Measurements from ENCODE around the gene CHRNB4.
A peak's percentile ranks its signal among the peaks of the same experiment; 100 is the strongest.
"Not testable (repeated sequence)": the region's sequence is repeated elsewhere in the genome, so short reads cannot be mapped to it uniquely, and the experiment has no call there.

The CHRNB4 gene

GRCh38 chr15:78620527-78621421, 20.2 kb downstream of the CHRNB4 start, which contains the start of gene CHRNA3:
CHRNA3 (minus strand) TSS chr15:78620996; CDS start chr15:78620794, 202 bp downstream.
- TF ChIP-seq GATA1 (IDR thresholded peaks at IDR 0.05; ENCODE audit: low read depth, low read length) = no peak
- TF ChIP-seq POLR2A (IDR thresholded peaks at IDR 0.05; ENCODE audit: low read length) = no peak
- no peak for DNase-seq

GRCh38 chr15:78620021-78620526, 20.9 kb downstream of the CHRNB4 start:
- no peak for DNase-seq
- TF ChIP-seq POLR2A (IDR thresholded peaks at IDR 0.05; ENCODE audit: low read length) (no peak), GATA1 (IDR thresholded peaks at IDR 0.05; ENCODE audit: low read depth, low read length) (no peak)

- TF ChIP-seq GATA1 (IDR thresholded peaks at IDR 0.05; ENCODE audit: low read depth, low read length) (no peak), POLR2A (IDR thresholded peaks at IDR 0.05; ENCODE audit: low read length) (no peak)
- no peak for DNase-seq
These were observed 21.7 kb downstream of the CHRNB4 start for GRCh38 chr15:78619022-78619950.

GRCh38 chr15:78618490-78618934, 22.5 kb downstream of the CHRNB4 start:
- TF ChIP-seq GATA1 (IDR thresholded peaks at IDR 0.05; ENCODE audit: low read depth, low read length) = no peak
- no peak for TF ChIP-seq POLR2A (IDR thresholded peaks at IDR 0.05; ENCODE audit: low read length)
- peak; percentile 73 to 87 for DNase-seq

- TF ChIP-seq POLR2A (IDR thresholded peaks at IDR 0.05; ENCODE audit: low read length) = no peak
- no peak for TF ChIP-seq GATA1 (IDR thresholded peaks at IDR 0.05; ENCODE audit: low read depth, low read length)
- no peak for DNase-seq
These were observed 22.9 kb downstream of the CHRNB4 start for GRCh38 chr15:78618064-78618463.

GRCh38 chr15:78617516-78617915, 23.5 kb downstream of the CHRNB4 start:
- no peak for DNase-seq
- TF ChIP-seq POLR2A (IDR thresholded peaks at IDR 0.05; ENCODE audit: low read length) = no peak
- TF ChIP-seq GATA1 (IDR thresholded peaks at IDR 0.05; ENCODE audit: low read depth, low read length) = no peak

GRCh38 chr15:78617076-78617475, 23.9 kb downstream of the CHRNB4 start:
- no peak for TF ChIP-seq POLR2A (IDR thresholded peaks at IDR 0.05; ENCODE audit: low read length)
- TF ChIP-seq GATA1 (IDR thresholded peaks at IDR 0.05; ENCODE audit: low read depth, low read length) = no peak
- no peak for DNase-seq

- DNase-seq = no peak
These were observed 24.5 kb downstream of the CHRNB4 start for GRCh38 chr15:78616506-78616905.

GRCh38 chr15:78615151-78615589, 25.8 kb downstream of the CHRNB4 start:
- no peak for TF ChIP-seq POLR2A (IDR thresholded peaks at IDR 0.05; ENCODE audit: low read length)
- no peak for TF ChIP-seq GATA1 (IDR thresholded peaks at IDR 0.05; ENCODE audit: low read depth, low read length)
- DNase-seq = no peak

More at GRCh38 chr15:78616506-78616905, 24.5 kb downstream of the CHRNB4 start:
- TF ChIP-seq POLR2A (IDR thresholded peaks at IDR 0.05; ENCODE audit: low read length) (no peak), GATA1 (IDR thresholded peaks at IDR 0.05; ENCODE audit: low read depth, low read length) (no peak)

- TF ChIP-seq GATA1 (IDR thresholded peaks at IDR 0.05; ENCODE audit: low read depth, low read length) = no peak
- TF ChIP-seq POLR2A (IDR thresholded peaks at IDR 0.05; ENCODE audit: low read length) = no peak
- DNase-seq = no peak
These were observed 27.0 kb downstream of the CHRNB4 start for GRCh38 chr15:78614021-78614420.

- DNase-seq = not testable (repeated sequence)
These were observed 31.5 kb downstream of the CHRNB4 start for GRCh38 chr15:78609551-78609950.

- no peak for DNase-seq
- TF ChIP-seq GATA1 (IDR thresholded peaks at IDR 0.05; ENCODE audit: low read depth, low read length) = no peak
- no peak for TF ChIP-seq POLR2A (IDR thresholded peaks at IDR 0.05; ENCODE audit: low read length)
These were observed 35.3 kb downstream of the CHRNB4 start for GRCh38 chr15:78605680-78606079.

GRCh38 chr15:78605201-78605600, 35.8 kb downstream of the CHRNB4 start:
- DNase-seq = no peak
- TF ChIP-seq POLR2A (IDR thresholded peaks at IDR 0.05; ENCODE audit: low read length) (no peak), GATA1 (IDR thresholded peaks at IDR 0.05; ENCODE audit: low read depth, low read length) (no peak)

GRCh38 chr15:78604420-78604819, 36.6 kb downstream of the CHRNB4 start:
- DNase-seq = no peak
- TF ChIP-seq POLR2A (IDR thresholded peaks at IDR 0.05; ENCODE audit: low read length) (no peak), GATA1 (IDR thresholded peaks at IDR 0.05; ENCODE audit: low read depth, low read length) (no peak)

Data from erythroblast (primary cell).